ENCODE results near the gene ITPR3. TPM values are rescaled to one million over a fixed set of nuclear protein-coding genes. Genes with fewer than 3 reads are reported as not detected.

The ITPR3 gene
- total RNA-seq, 4 donors from 2014 or later = 76.8 to 101 (median 93.9) TPM

DNA sequence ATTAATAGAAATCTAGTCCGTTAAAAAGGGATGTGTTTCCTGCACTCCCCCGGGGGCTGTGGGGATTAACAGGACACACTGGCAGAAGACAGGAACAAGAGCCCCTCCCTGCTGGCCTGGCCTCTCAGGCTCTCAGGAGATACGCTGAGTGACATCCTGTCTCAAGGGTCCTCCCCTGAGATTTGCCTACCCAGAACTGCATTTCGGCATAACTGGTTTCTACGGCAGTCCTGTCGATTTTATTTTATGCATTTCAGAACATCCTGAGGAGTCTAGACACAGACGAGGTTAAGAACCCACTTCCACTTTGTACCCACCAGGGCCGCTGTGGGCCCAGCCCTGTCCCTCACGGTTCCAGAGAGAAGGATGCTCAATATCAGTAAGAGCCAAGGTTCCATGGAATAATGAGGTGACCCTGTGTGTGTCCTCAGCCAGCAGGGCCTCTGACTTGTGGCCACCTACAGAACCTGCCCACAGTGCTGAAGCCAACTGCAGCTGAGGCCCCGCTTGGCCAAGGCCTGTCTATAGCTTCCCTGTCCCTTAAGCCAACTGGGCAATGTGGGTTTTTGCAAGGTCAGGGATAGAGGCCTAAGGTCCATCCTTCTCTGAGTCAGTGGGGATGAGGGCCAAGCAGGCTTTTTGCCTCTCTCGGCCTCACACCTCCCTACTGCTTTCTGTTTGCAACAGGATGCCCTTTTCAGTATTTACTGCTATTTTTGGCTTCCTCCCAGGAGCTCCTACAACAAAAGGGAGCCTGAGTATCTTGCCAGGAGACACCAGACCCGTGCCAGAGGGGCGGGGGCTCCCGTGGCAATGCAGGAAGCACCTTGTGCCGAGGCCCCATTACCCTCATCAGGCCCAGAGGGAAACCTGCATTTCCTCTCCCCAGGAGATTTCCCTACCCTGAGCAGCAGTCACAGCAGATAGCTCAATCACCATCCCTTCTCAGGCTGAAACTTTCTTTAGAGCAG, 75.7 kb downstream of the ITPR3 start:
- peaks cover 0 to 97% (median 60%) of the 10 kb centered on the region in 4 donors for H3K4me1 ChIP-seq
- H3K27me3 ChIP-seq = no peaks in the 10 kb centered on the region
- TF ChIP-seq POLR2A (IDR thresholded peaks at IDR 0.05) (no peak), CTCF (IDR thresholded peaks at IDR 0.05) (no peak), EP300 (IDR thresholded peaks at IDR 0.05) (peak in 1 of 2 donors; percentile 44)
- peaks cover 0 to 65% (median 9%) of the 10 kb centered on the region in 3 donors for H3K36me3 ChIP-seq
- peak overlapping the region in 3 of 4 donors; percentile 54 to 83 (median 73) for H3K27ac ChIP-seq
- 40 to 44% methylated on average over 15 of the region's 15 CpGs for WGBS, 2 donors
- no peak for DNase-seq (ENCODE audit: low spot score in 2 of 2)
- H3K4me3 ChIP-seq = no peak overlapping the region
- H3K9me3 ChIP-seq = no peaks in the 10 kb centered on the region

DNA sequence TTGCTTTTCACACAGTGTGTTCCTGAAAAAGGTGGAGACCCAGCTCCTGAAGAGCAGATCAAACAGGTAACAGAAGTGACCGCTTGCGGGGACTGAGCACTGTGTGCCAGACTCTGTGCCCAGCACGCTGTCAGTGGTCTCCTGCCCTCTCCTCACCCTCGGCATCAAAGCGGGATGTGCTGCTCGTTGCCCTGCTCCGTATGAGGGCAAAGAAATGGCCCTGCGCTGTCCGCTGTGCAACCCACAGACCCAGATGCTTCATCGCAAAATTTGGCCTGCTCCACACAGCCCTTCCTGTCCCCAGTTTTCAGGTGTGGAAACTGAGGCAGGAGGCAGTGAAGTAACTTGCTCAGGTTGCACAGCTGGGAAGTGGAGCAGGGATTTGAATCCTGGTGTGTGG, 76.7 kb downstream of the ITPR3 start:
- TF ChIP-seq EP300 (IDR thresholded peaks at IDR 0.05) (no peak), POLR2A (IDR thresholded peaks at IDR 0.05) (no peak)
- Histone ChIP-seq H3K9me3 (no peaks in the 10 kb centered on the region), H3K27ac (peak overlapping the region in 3 of 4 donors; percentile 54 to 83 (median 73)), H3K27me3 (no peaks in the 10 kb centered on the region), H3K4me3 (no peak overlapping the region), H3K36me3 (peaks cover 0 to 54% (median 9%) of the 10 kb centered on the region in 3 donors), H3K4me1 (peaks cover 0 to 96% (median 54%) of the 10 kb centered on the region in 4 donors)
- 90 to 99% methylated on average over 9 to 10 of the region's 10 CpGs for WGBS, 2 donors
- DNase-seq (ENCODE audit: low spot score in 2 of 2) = no peak

DNA sequence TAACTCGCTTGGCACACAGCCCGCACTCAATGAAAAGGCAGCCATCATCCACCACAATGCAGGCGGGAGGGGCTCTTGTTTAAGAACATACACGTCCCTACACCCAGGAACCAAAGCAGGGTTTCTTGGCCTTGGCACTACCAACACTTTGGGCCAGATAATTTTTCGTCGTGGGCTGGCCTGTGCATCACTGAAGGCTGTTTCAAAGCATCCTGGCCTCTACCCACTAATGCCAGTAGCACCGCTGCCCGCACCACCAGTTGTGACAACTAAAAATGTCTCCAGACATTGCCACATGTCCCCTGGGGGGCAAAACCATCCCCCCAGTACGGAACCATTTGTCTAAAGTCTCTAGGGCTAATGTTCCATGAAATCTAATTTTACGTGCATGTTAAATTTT, 77.4 kb downstream of the ITPR3 start:
- peaks cover 0 to 90% (median 48%) of the 10 kb centered on the region in 4 donors for H3K4me1 ChIP-seq
- TF ChIP-seq CTCF (IDR thresholded peaks at IDR 0.05) (no peak), EP300 (IDR thresholded peaks at IDR 0.05) (no peak), POLR2A (IDR thresholded peaks at IDR 0.05) (no peak)
- 79 to 80% methylated on average over 10 of the region's 10 CpGs for WGBS, 2 donors
- H3K27ac ChIP-seq = peak overlapping the region in 1 of 4 donors; percentile 68
- peaks cover 0 to 48% (median 9%) of the 10 kb centered on the region in 3 donors for H3K36me3 ChIP-seq
- H3K27me3 ChIP-seq = no peaks in the 10 kb centered on the region
- no peaks in the 10 kb centered on the region for H3K9me3 ChIP-seq
- no peak for DNase-seq (ENCODE audit: low spot score in 2 of 2)
- no peak overlapping the region for H3K4me3 ChIP-seq

DNA sequence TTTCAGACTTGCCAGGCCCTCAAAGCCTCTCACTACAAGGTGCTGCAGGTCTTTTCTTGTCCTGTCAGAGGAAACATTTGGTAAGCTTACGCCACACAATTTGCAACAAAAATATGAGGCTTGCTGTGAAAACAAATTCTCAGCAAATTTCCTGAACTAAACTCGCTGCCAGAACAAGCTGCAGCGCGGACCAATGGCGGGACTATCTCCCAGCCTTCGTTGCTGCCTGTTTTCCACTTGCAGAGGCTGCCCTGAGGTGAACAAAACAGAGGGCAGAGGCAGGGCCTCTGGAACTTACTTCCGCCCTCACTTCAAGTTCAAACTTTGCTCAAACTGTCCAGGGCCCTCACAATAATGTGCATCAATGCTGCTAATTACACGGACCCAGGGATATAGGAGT, 78.0 kb downstream of the ITPR3 start:
- Histone ChIP-seq H3K27me3 (no peaks in the 10 kb centered on the region), H3K36me3 (peaks cover 0 to 42% (median 6%) of the 10 kb centered on the region in 3 donors), H3K4me3 (no peak overlapping the region), H3K9me3 (no peaks in the 10 kb centered on the region), H3K27ac (peak overlapping the region in 2 of 4 donors; percentile 37 to 68), H3K4me1 (peaks cover 0 to 83% (median 45%) of the 10 kb centered on the region in 4 donors)
- 44 to 69% methylated on average over 8 of the region's 8 CpGs for WGBS, 2 donors
- no peak for DNase-seq (ENCODE audit: low spot score in 2 of 2)
- TF ChIP-seq EP300 (IDR thresholded peaks at IDR 0.05) (no peak), CTCF (IDR thresholded peaks at IDR 0.05) (no peak), POLR2A (IDR thresholded peaks at IDR 0.05) (no peak)

- Histone ChIP-seq H3K27me3 (no peaks in the 10 kb centered on the region), H3K4me3 (no peak overlapping the region), H3K27ac (peak overlapping the region in 2 of 4 donors; percentile 37 to 68), H3K9me3 (no peaks in the 10 kb centered on the region), H3K36me3 (peaks cover 0 to 42% (median 6%) of the 10 kb centered on the region in 3 donors), H3K4me1 (peaks cover 0 to 77% (median 40%) of the 10 kb centered on the region in 4 donors)
- TF ChIP-seq CTCF (IDR thresholded peaks at IDR 0.05) (no peak), EP300 (IDR thresholded peaks at IDR 0.05) (no peak), POLR2A (IDR thresholded peaks at IDR 0.05) (no peak)
- DNase-seq (ENCODE audit: low spot score in 2 of 2) = no peak
- 45 to 49% methylated on average over 5 of the region's 5 CpGs for WGBS, 2 donors
These were observed 78.6 kb downstream of the ITPR3 start for GRCh38 chr6:33699739-33700138.
